Neural cell (in vitro differentiated cells): Measurements from ENCODE around the gene NUTM2B.
"Not testable (repeated sequence)": the region's sequence is repeated elsewhere in the genome, so short reads cannot be mapped to it uniquely, and the experiment has no call there.

ENCODE experiments used
- CTCF ChIP-seq: fragments of 450-650 bp; IDR thresholded peaks from 2 replicates; pipeline ENCODE4 v1.5.1; 2014; ENCODE audit warnings: antibody characterized with exemption, mild to moderate bottlenecking, moderate library complexity; ENCODE audit not compliant: poor library complexity, severe bottlenecking
- EZH2 ChIP-seq: fragments of 200-600, 300-800 bp; shearing (Covaris generic), sonication (generic); IDR thresholded peaks from 2 replicates; pipeline ENCODE4 v1.6.1; 2014; ENCODE audit warnings: antibody characterized with exemption, low read length, borderline replicate concordance, mild to moderate bottlenecking; ENCODE audit not compliant: insufficient read depth, poor library complexity, severe bottlenecking
- MXI1 ChIP-seq: fragments of 450-650 bp; conservative IDR thresholded peaks from 2 replicates; pipeline ENCODE4 v1.6.1; 2014; ENCODE audit warnings: antibody characterized with exemption, mild to moderate bottlenecking; ENCODE audit not compliant: poor library complexity, severe bottlenecking
- POLR2AphosphoS5 ChIP-seq: IDR thresholded peaks from 2 replicates; pipeline ENCODE4 v1.6.1; 2012
- RAD21 ChIP-seq: fragments of 450-650 bp; conservative IDR thresholded peaks from 2 replicates; pipeline ENCODE4 v1.6.1; 2014; ENCODE audit warnings: antibody characterized with exemption, mild to moderate bottlenecking, moderate library complexity
- TAF1 ChIP-seq: IDR thresholded peaks from 2 replicates; pipeline ENCODE4 v1.6.1; 2012; ENCODE audit warnings: low read depth

DNA sequence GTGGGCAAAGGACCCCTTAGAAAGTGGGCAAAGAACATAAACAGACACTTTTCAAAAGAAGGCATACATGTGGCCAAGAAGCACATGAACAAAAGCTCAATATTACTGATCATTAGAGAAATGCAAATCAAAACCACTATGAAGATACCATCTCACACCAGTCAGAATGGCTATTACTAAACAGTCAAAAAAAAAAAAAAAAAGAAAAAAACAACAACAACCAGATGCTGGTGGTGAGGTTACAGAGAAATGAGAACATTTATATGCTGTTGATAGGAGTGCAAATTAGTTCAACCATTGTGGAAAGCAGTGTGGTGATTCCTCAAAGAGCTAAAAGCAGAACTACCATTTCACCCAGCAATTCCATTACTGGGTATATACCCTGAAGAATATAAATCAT is 50.6 kb downstream of the NUTM2B start:
- TF ChIP-seq CTCF, POLR2AphosphoS5, RAD21, TAF1, MXI1, EZH2: not testable (repeated sequence)
